ENCODE measurements around the gene TSGA10IP. TPM values are rescaled to one million over a fixed set of nuclear protein-coding genes. Genes with fewer than 3 reads are reported as not detected.
A peak's percentile ranks its signal among the peaks of the same experiment; 100 is the strongest.

Gene TSGA10IP
- total RNA-seq, 1 donor from 2014 or later = not detected

DNA sequence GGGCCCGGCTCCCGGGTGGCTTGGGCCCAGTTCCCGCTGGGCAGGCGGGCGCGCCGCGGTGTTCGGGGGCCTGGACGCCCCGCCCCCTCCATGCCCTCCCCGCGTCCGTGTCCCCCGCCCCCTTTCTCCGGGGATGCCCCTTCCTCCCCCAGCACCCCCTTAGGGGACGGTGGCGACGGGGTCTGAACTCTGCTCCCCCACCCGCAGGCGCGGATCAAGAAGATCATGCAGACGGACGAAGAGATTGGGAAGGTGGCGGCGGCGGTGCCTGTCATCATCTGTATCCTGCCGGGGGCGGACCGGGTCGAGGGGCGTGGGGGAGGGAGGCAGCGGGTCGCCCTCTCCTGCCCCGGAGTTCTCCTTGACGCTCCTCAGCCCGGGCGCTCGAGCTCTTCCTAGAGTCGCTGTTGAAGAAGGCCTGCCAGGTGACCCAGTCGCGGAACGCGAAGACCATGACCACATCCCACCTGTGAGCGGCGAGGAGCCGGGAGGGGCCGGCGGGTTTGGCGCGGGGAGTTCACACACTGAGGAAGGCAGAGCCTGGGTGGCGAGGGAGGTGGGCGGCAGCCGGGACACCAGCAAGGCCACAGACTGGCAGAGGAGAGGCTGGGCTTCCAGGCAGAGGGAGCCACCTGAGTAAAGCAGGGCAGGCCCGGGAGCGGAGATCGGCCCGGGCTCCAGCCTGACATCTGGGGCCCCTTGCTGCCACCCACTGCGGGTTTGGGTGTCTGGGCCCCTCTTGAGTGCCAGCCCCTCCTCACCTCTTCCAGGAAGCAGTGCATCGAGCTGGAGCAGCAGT lies 25.5 kb upstream of the TSGA10IP start:
- Histone ChIP-seq H3K27me3 (ENCODE audit: insufficient read depth, low read length) (no peaks in the 10 kb centered on the region), H3K36me3 (ENCODE audit: insufficient read depth, low read length) (peaks cover 17% of the 10 kb centered on the region), H3K9ac (ENCODE audit: low read length) (peak overlapping the region; percentile 80), H3K4me3 (ENCODE audit: insufficient read depth, low read depth, low read length) (peak overlapping the region; percentile 72), H4K20me1 (ENCODE audit: insufficient read depth, low read length) (peaks cover 9% of the 10 kb centered on the region), H3K79me2 (ENCODE audit: insufficient read depth, low read length) (peaks cover 57% of the 10 kb centered on the region), H3K4me1 (ENCODE audit: insufficient read depth, low read length) (peaks cover 46% of the 10 kb centered on the region), H3K27ac (ENCODE audit: low read depth, low read length) (peak overlapping the region; percentile 63), H3K9me3 (ENCODE audit: insufficient read depth, low read depth, low read length) (no peaks in the 10 kb centered on the region), H3K4me2 (ENCODE audit: low read length) (peak overlapping the region; percentile 95), H2AFZ (ENCODE audit: low read depth, low read length) (peak overlapping the region; percentile 72)
- peaks cover 23% of the 10 kb centered on the region for H3K4me1 Mint-ChIP-seq (ENCODE audit: low read depth, unreplicated experiment)
- no peaks in the 10 kb centered on the region for H3K27me3 Mint-ChIP-seq (ENCODE audit: low read depth, unreplicated experiment)
- no peak for TF ChIP-seq EZH2 (IDR thresholded peaks at IDR 0.05; ENCODE audit: insufficient read depth, low read length)
- TF ChIP-seq, protein P1, sequence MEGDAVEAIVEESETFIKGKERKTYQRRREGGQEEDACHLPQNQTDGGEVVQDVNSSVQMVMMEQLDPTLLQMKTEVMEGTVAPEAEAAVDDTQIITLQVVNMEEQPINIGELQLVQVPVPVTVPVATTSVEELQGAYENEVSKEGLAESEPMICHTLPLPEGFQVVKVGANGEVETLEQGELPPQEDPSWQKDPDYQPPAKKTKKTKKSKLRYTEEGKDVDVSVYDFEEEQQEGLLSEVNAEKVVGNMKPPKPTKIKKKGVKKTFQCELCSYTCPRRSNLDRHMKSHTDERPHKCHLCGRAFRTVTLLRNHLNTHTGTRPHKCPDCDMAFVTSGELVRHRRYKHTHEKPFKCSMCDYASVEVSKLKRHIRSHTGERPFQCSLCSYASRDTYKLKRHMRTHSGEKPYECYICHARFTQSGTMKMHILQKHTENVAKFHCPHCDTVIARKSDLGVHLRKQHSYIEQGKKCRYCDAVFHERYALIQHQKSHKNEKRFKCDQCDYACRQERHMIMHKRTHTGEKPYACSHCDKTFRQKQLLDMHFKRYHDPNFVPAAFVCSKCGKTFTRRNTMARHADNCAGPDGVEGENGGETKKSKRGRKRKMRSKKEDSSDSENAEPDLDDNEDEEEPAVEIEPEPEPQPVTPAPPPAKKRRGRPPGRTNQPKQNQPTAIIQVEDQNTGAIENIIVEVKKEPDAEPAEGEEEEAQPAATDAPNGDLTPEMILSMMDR (IDR thresholded peaks at IDR 0.05; ENCODE audit: insufficient read depth, low read depth, low read length) = no peak
- no peak for DNase-seq (ENCODE audit: low read depth)
- no peak overlapping the region for H3K27ac Mint-ChIP-seq (ENCODE audit: unreplicated experiment)
- peaks cover 10% of the 10 kb centered on the region for H3K36me3 Mint-ChIP-seq (ENCODE audit: low read depth, unreplicated experiment)
- peak overlapping the region; percentile 91 for H3K4me3 Mint-ChIP-seq (ENCODE audit: unreplicated experiment)
- FAIRE-seq = no peak
- H3K9me3 Mint-ChIP-seq (ENCODE audit: unreplicated experiment) = no peaks in the 10 kb centered on the region

DNA sequence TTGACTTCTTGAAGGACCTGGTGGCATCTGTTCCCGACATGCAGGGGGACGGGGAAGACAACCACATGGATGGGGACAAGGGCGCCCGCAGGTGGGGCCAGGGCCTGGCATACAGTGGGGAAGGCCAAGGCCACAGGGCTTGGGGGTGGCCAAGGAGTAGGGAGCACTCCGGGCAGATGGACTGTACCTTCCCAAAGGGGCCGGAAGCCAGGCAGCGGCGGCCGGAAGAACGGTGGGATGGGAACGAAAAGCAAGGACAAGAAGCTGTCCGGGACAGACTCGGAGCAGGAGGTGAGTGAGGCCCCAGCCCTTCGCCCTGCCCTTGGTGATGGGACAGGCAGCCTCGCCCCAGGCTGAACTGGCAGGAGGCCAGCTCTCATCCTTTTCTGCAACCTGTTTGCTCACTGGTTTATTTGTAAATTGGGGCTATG lies 24.9 kb upstream of the TSGA10IP start:
- H3K9me3 ChIP-seq (ENCODE audit: insufficient read depth, low read depth, low read length) = no peaks in the 10 kb centered on the region
- Mint-ChIP-seq H3K4me3 (ENCODE audit: unreplicated experiment) (peak overlapping the region; percentile 91), H3K27ac (ENCODE audit: unreplicated experiment) (no peak overlapping the region), H3K4me1 (ENCODE audit: low read depth, unreplicated experiment) (peaks cover 17% of the 10 kb centered on the region), H3K9me3 (ENCODE audit: unreplicated experiment) (no peaks in the 10 kb centered on the region), H3K36me3 (ENCODE audit: low read depth, unreplicated experiment) (peaks cover 10% of the 10 kb centered on the region), H3K27me3 (ENCODE audit: low read depth, unreplicated experiment) (no peaks in the 10 kb centered on the region)
- no peak for TF ChIP-seq EZH2 (IDR thresholded peaks at IDR 0.05; ENCODE audit: insufficient read depth, low read length)
- TF ChIP-seq, protein P1 (IDR thresholded peaks at IDR 0.05; ENCODE audit: insufficient read depth, low read depth, low read length) = no peak
- no peak overlapping the region for H3K27ac ChIP-seq (ENCODE audit: low read depth, low read length)
- peaks cover 9% of the 10 kb centered on the region for H4K20me1 ChIP-seq (ENCODE audit: insufficient read depth, low read length)
- H3K79me2 ChIP-seq (ENCODE audit: insufficient read depth, low read length) = peaks cover 51% of the 10 kb centered on the region
- DNase-seq (ENCODE audit: low read depth) (no peak), FAIRE-seq (no peak)
- H3K36me3 ChIP-seq (ENCODE audit: insufficient read depth, low read length) = peaks cover 17% of the 10 kb centered on the region
- H3K4me2 ChIP-seq (ENCODE audit: low read length) = peak overlapping the region; percentile 95
- peaks cover 40% of the 10 kb centered on the region for H3K4me1 ChIP-seq (ENCODE audit: insufficient read depth, low read length)
- H3K9ac ChIP-seq (ENCODE audit: low read length) = peak overlapping the region; percentile 80
- H2AFZ ChIP-seq (ENCODE audit: low read depth, low read length) = no peak overlapping the region
- H3K27me3 ChIP-seq (ENCODE audit: insufficient read depth, low read length) = no peaks in the 10 kb centered on the region
- peak overlapping the region; percentile 72 for H3K4me3 ChIP-seq (ENCODE audit: insufficient read depth, low read depth, low read length)

Data from astrocyte (in vitro differentiated cells and primary cell).